Esophagus squamous epithelium (tissue), 4 donors: Measurements from ENCODE around the gene TPGS1.

Experiments
- CTCF ChIP-seq, 6 experiments: fragments of 450-650 bp in 4 of 6; fragments of 200-600 bp in 2 of 6; sonication (generic) in 2 of 6; IDR thresholded peaks; one replicate each; pipeline ENCODE4 v1.5.1; 2016 to 2019; ENCODE audit warnings: antibody characterized with exemption in 6 of 6, mild to moderate bottlenecking in 4 of 6, moderate library complexity in 4 of 6
- POLR2A ChIP-seq, 4 donors: fragments of 450-650 bp; IDR thresholded peaks; one replicate each; pipeline ENCODE4 v1.6.1; 2017; ENCODE audit warnings: antibody characterized with exemption in 4 of 4, mild to moderate bottlenecking in 4 of 4, moderate library complexity in 3 of 4

- no peak for TF ChIP-seq CTCF (IDR thresholded peaks at IDR 0.05)
- no peak for TF ChIP-seq POLR2A (IDR thresholded peaks at IDR 0.05)
These were observed 6.9 kb downstream of the TPGS1 start for GRCh38 chr19:514166-514663.
